ENCODE measurements around the gene ABCG1.

DNA sequence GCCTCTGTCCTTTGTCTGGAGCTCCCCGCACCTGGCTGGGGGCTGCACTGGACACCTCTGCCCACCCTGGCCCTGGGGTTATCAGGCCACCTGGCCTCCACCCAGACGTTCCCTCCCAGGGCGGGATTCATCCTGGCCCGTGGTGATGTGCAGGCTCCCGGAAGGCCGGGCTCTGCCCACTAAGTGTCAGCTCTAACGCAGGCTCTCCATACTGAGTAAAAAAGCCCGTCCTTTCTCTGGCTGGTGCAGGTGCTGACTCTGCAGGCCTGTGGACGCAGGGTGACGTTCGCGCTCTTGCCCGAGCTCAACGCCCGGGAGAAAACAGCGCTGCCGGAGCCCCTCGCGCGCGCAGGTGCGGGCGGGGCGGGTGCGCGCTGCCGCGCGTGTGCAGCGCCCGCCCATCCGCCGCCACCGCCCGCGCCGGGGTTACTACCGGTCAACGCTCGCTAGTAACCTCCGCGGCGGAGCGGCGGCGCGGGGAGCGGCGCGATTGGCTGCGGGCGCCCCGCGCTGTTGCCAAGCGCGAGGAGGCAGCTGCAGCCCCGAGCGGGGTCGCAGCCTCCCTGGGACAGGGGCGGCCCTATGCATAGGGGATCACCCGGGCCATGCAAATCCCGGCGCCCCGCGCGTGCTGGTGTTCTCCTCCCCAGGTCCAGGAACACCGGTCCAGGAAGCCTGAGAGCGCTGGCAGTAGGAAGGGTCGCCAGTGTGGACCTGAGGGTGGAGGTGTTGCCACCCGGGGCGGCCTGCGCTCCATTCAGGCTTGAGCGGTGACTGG is 15.7 kb downstream of the ABCG1 start:
- TF ChIP-seq, protein P1, sequence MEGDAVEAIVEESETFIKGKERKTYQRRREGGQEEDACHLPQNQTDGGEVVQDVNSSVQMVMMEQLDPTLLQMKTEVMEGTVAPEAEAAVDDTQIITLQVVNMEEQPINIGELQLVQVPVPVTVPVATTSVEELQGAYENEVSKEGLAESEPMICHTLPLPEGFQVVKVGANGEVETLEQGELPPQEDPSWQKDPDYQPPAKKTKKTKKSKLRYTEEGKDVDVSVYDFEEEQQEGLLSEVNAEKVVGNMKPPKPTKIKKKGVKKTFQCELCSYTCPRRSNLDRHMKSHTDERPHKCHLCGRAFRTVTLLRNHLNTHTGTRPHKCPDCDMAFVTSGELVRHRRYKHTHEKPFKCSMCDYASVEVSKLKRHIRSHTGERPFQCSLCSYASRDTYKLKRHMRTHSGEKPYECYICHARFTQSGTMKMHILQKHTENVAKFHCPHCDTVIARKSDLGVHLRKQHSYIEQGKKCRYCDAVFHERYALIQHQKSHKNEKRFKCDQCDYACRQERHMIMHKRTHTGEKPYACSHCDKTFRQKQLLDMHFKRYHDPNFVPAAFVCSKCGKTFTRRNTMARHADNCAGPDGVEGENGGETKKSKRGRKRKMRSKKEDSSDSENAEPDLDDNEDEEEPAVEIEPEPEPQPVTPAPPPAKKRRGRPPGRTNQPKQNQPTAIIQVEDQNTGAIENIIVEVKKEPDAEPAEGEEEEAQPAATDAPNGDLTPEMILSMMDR (IDR thresholded peaks at IDR 0.05): no peak
- TF ChIP-seq POLR2A (IDR thresholded peaks at IDR 0.05): peak; percentile 43
